ENCODE measurements around the gene TP53TG5.

The TP53TG5 gene

GRCh38 chr20:45404438-45404837 is 26.3 kb upstream of the TP53TG5 start:
- no peak for DNase-seq

DNA sequence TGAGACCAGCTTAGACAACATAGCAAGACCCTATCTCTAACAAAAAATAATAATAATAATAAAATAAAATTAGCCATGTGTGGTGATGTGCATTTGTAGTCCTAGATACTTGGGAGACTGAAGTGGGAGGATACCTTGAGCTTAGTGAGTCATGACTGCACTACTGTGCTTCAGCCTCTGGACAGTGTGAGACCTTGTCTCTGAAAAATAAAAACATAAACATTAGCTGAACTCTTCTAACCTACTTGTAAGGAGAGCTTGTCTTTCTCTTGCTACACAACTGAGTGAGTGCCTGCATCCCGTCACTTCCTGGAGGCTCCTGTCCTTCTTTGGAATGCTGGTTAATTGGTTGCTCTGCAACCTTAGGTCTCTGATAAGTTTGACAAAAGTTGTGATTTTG is 24.8 kb upstream of the TP53TG5 start:
- DNase-seq = no peak

DNA sequence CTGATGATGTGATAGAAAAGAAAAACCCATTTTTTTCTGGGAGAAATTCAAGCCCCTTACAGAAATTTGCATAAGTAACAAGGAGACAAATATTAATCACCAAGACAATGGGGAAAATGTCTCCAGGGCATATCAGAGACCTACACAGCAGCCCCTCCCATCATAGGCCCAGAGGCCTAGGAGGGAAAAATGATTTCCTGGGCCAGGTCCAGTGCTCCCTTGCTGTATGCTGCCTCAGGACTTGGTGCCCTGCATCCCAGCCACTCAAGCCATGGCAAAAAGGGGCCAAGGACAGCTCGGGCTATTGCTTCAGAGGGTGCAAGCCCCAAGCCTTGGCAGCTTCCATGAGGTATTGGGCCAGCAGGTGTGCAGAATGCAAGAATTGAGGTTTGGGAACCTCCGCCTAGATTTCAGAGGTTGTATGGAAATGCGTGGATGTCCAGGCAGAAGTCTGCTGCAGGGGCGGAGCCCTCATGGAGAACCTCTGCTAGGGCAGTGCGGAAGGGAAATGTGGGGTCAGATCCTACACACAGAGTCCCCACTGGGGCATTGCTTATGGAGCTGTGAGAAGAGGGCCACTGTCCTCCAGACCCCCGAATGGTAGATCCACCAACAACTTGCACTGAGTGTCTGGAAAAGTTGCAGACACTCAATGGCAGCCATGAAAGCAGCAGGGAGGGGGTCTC is 22.4 kb upstream of the TP53TG5 start:
- no peak for DNase-seq

DNA sequence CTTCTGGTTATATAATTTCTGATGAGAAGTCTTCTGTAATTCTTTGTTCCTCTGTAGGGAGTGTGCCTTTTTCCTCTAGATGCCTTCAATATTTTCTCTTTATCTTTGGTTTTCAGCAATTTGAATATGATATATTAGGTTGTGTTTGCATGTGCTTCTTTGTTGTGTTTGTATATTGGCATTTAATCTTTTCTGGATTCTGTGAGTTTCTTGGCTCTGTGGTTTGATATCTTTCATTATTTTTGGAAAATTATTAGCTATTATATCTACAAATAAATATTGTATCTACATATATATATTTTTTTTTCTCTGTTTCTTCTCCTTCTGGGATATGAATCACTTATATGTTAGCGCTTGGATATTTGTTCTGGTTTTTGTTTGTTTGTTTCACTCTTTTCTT is 20.9 kb upstream of the TP53TG5 start:
- DNase-seq = no peak

DNA sequence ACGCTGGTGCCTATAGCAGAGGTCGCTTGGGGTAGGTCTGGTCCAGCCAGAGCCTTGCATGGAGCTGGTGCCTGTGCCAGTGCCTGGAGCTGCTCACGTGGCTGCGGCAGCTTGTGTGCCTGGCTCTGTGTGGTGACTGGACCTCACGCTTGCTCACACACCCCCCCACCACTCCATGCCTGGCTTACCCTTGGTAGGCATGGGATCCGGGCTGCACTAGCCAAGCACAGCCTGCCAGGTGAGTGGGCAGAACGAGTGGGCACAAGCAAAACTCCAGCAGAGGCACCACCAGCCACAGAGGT is 16.9 kb upstream of the TP53TG5 start:
- DNase-seq = no peak

DNA sequence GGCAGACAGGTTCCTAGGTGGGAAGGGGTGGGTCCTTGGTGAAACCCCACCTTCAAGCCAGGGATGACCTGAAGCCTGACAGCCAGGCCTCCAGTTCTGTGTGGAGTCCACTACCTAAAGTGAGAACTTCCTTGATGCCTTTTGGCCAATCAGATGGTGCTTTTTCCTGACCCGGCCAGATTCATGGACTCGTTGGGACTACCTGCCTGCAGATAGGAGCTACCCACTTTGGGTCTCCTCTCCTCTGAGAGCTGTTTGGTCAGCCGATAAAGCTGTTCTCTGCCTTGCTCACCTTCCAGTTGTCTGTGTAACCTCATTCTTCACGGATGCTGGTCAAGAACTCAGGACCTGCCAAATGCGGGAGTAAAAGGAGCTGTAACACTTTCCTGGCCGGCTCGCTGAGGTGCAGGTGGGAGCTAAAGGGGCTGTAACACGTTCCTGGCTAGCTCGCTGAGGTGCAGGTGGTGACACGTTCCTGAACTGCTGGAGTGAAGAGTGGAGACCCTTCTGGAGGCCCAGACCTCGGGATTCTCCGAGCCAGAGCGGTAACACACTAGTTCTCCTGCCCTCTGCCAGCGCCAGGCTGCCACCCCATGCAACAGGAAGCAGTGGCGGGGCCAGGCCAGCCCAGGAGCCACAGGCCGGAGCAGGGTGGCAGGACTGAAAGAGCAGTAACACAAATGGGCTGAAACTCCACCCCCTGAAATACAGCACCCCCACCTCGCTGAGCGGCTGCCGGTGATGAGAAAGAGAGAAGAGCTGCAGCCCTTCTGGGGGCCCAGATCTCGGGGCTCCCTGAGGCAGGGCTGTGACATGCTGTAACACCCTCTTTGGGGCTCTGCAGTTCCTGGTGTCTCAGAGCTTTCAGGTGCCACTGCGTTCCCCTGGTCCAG is 16.3 kb upstream of the TP53TG5 start:
- no peak for DNase-seq

DNA sequence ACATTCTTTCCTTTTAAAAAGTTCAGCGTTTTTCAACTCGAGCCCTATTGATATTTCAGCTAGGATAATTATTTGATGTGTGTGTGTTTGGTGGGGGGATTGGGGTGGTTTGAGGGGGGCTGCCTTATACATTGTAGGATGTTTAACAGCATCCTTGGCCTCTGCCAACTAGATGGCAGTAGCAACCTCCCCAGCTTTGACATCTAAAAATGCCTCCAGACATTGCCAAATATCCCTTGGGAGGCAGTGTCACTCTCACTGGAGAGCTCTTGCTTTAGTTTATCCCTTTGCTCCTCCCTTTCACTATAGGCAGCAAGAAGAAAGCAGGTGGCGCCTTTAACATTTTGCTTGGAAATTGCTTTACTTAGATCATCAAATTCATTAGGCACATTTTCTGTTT is 14.6 kb upstream of the TP53TG5 start:
- no peak for DNase-seq

DNA sequence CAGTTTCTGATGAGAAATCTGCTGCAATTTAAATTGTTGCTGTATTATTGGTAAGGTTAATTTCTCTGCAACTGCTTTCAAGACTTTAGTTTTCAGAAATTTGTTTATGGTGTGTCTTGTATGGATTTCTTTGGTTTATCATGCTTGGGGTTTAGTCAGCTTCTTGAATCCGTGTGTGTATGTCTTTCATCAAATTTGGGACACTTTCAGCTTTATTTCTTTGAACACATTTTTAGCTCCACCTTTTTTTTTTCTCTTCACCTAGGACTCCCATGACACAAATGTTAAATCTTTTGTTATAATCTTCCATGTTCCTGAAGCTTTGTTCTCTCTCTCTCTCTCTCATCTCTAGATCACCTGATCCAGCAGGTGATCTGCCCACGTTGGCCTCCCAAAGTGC is 13.4 kb upstream of the TP53TG5 start:
- DNase-seq = no peak

DNA sequence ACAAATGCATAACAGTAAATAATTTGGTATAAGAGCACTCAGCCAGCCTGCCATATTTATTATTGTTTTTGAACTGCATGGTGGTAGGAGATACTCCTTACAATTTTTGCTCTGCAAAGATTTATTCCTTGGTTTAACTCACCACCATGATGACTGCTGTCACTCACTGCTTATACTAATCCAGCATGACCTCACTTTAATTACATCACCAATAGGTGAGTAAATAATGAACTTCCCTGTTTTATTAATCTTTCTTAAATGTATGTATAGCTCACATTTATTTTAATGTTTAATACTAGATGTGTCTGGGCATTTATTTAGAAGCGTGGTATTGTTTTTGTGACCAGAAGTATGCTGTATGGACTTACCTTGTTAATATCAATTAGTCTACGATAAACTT is 12.8 kb upstream of the TP53TG5 start:
- no peak for DNase-seq

GRCh38 chr20:45387274-45387673 is 9.1 kb upstream of the TP53TG5 start:
- DNase-seq = no peak

DNA sequence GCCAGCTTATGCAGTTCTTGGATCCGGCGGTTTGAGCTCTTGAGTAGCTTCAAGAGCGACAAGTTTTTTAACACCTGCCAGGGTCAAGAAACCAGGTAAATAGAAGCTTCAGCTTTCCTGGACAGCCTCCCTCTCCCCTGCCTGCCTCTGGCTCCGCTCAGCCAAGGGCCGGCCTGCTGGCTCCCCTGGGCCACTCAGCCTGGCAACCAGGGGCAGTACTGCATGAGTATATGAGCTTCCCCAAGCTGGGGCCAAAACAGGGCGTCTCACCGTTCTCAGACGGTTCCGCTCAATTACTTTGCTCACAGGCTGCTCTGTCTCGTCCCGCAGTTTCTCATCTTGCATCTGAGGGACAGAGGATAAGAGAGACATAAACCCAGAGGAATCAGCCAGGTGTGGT is 856 bp downstream of the TP53TG5 start:
- DNase-seq = no peak

DNA sequence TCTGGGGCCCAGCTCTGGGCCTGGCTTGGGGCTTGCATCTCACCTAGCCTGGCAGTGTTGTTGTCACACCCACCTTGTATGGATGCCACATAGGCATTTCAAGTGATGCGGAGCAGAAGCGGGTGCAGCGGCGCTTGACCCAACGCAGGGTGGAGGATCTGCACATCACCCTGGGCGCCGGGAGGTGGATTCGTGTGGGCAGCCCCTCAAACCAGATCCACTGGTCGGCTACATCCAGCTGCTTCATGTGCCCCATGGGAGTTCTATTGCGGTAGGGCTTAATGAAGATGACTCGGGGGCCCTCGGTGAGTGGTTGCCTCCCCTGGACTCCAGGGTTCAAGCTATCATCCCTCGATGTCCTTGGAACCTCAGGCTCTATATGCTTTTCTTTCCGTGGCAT is 3.2 kb downstream of the TP53TG5 start:
- DNase-seq = no peak

DNA sequence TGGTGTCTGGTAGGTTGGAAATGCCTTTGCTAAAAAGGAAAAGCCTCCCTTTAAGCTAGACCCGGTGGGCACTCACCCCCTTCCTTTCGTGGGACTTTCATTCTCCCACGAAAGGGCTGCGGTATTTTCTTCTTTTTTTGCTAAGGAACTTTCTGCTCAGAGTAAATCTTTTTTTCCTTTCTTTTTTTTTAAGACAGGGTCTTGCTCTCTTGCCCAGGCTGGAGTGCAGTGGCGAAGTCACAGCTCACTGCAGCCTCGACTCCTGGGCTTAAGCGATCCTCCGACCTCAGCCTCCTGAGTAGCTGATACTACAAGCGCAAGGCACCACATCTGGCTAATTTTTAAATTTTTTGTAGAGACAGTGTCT is 4.0 kb downstream of the TP53TG5 start:
- no peak for DNase-seq

DNA sequence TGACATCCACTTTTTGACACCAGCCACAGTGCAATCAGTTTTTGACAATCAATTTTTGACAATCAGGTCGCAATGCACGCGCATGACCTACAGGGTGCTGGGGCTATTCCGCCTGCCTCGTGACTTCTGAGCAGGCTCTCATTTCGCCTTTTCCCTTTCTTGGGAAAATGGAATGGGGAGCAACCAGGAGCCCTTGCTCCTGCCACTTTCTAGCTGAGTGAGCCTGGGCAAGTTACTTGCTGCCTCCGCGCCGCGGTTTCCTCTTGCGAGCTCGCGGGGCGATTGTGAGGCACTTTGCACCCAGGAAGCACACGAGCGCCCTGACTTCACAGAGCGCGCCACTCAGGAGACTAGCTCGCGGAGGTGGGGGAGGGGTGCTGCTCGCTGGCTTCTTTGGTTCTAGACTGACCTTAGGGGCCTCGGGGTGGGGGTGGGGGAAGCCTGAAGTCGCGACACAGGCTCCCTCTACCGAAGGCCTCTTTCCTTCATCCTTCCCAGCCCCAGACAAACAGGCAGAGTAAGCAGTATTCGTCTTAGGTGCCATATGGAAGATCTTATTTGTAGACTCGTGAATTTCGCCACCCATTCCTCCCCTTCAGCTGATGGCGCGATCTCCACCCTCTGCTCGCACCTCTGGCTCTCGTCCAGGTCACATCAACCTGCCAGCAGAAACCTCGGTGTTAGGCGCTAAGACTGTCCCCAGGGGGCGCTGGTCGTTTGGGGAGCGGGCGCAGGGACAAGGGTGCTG is 4.6 kb downstream of the TP53TG5 start:
- peak; percentile 93 for DNase-seq

- DNase-seq = no peak
These were observed 5.3 kb downstream of the TP53TG5 start for GRCh38 chr20:45372646-45373352.

DNA sequence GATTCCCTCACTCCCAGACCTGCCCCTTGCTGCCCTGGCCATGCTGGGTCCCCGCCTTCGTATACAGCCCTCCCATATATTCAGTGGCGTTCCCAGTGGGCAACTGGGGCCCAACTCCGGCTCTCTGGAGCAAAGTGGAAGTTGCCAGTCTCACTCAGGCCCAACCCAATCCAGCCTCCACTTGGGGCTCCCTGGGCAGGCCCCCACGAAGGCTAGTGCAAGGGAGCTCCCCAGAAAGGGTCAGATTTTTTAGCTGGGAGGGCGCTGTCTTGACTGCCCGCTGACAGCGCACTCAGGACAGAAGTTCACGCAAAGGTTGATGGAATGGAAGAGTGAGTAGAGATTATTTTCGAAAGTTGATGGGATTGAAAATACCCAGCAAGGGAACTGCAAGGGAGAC is 5.9 kb downstream of the TP53TG5 start:
- DNase-seq = no peak

DNA sequence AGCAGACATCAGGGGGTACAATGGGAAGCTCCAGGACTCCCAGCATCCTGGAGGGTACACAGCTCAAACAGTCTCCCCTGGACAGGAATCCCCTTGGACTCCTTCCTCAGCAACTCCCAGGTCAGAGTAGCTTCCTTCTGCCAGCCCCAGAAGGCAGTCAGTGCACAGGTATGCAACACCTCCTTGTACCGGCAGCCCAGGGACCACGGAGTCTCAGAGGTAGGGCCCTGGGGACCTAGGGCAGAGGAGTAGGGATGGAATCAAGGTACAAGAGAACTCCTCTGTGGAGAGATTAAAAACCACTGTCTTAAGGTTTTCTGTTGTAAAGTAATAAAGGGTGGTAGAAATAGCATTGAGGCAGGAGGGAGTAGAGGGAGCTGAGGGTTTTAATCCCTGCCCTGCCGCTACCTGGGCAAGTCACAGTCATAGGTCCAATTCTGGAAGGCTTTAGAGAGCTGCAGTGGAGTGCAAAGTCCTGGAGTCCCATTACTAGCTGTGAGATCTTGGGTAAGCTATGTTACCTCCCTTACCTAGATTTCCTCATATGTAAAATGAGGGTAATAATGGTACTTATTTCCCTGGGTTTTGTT is 7.5 kb downstream of the TP53TG5 start:
- DNase-seq = no peak

GRCh38 chr20:45368221-45368980 is 9.7 kb downstream of the TP53TG5 start:
- peak; percentile 37 for DNase-seq

GRCh38 chr20:45367126-45367525 is 11.0 kb downstream of the TP53TG5 start:
- DNase-seq = no peak

- no peak for DNase-seq
These were observed 11.5 kb downstream of the TP53TG5 start for GRCh38 chr20:45366631-45367030.

DNA sequence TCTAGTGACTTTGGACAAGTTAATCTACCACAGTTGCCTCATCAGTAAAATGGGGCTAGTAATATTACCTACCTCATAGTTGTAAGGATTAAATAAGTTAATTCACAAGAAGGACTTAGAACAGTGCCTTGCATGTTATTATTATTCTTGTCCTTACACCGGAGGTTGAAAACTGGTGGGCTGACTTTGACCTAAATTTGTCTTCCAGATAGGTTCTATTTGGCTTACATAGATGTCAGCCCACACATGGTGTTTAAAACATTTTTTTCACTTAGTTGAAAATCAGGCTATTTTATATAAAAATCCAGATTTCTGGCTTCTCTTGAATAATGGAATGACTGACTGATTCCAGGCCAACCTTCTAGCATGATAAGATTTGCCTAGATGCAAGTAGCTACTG is 11.9 kb downstream of the TP53TG5 start:
- DNase-seq = no peak

DNA sequence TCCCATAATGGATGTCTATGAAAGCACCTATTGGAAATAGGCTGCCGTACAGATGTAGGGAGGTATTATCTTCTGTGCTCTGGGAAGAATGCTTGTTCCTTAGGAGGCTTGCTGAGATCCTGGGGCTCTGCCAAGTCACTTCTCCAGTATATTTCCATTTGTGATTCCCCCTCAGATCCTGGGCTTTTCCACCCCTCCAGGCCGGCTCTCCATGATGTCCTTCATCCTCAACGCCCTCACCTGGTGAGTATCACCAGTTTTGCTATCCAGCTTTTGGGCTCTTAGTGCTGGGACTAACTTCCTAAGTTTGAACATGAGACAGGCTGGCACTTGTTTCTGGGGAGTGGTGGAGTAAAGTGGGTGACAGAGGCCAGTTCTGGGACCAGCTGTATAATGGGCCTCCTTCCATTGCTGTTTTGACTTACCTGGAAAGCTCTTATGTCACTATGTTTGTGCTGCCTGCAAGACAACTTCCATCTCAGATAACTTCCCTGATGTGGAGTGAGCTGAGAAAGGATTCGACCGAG is 12.6 kb downstream of the TP53TG5 start:
- no peak for DNase-seq
